Thymus (tissue), 11 donors: ENCODE measurements around the gene MYLK4. TPM values are rescaled to one million over a fixed set of nuclear protein-coding genes. Genes with fewer than 3 reads are reported as not detected.

Experiments
- DNase-seq, 9 donors: peaks; one replicate each; pipeline ENCODE4 v3.0.0-alpha.2; 2013; ENCODE audit warnings: low spot score in 9 of 9, low read depth in 6 of 9, missing footprints in 1 of 9
- H3K27ac ChIP-seq, 2 donors: one replicate each; pipeline ENCODE4 v1.5.1; 2013; ENCODE audit warnings: control low read depth in 1 of 2, low read depth in 1 of 2, low read length in 1 of 2, mild to moderate bottlenecking in 1 of 2, moderate library complexity in 1 of 2
- H3K27me3 ChIP-seq, 2 donors: one replicate each; pipeline ENCODE4 v1.5.1; 2013; ENCODE audit warnings: low read length in 1 of 2; ENCODE audit not compliant: control insufficient read depth in 2 of 2, insufficient read depth in 1 of 2
- H3K36me3 ChIP-seq, 2 donors: one replicate each; pipeline ENCODE4 v1.5.1; 2013; ENCODE audit warnings: low read length in 1 of 2, mild to moderate bottlenecking in 1 of 2, moderate library complexity in 1 of 2; ENCODE audit not compliant: control insufficient read depth in 2 of 2, insufficient read depth in 2 of 2
- H3K4me1 ChIP-seq, 2 donors: one replicate each; pipeline ENCODE4 v1.5.1; 2013; ENCODE audit warnings: low read length in 2 of 2; ENCODE audit not compliant: control insufficient read depth in 2 of 2, insufficient read depth in 2 of 2
- H3K4me3 ChIP-seq, 2 donors: one replicate each; pipeline ENCODE4 v1.5.1; 2013; ENCODE audit warnings: low read length in 2 of 2, control low read depth in 1 of 2, mild to moderate bottlenecking in 1 of 2
- H3K9me3 ChIP-seq, 2 donors: one replicate each; pipeline ENCODE4 v1.5.1; 2013; ENCODE audit warnings: low read length in 1 of 2, mild to moderate bottlenecking in 1 of 2; ENCODE audit not compliant: control insufficient read depth in 2 of 2, insufficient read depth in 1 of 2
- WGBS: extraction: QIAGEN DNeasy Blood & Tissue Kit; methylation state at CpG from one replicate; pipeline ENCODE4 v1.1.7; 2013; 5-methylcytosine and 5-hydroxymethylcytosine counted together
- polyA plus RNA-seq: library from polyadenylated mRNA; stranded (reverse); fragments of 200-250 nt; gene quantifications from one replicate; pipeline ENCODE4 v1.2.3, GENCODE V29; 2013
- total RNA-seq: library from RNA; stranded (reverse); fragments of 120-200 nt; gene quantifications from one replicate; pipeline ENCODE4 v1.2.4, GENCODE V29; 2013
- donor health status: healthy.

MYLK4 gene
- total and polyA plus RNA-seq, 2 donors: 0.42 to 0.52 TPM

GRCh38 chr6:2733736-2734480, 16.8 kb downstream of the MYLK4 start:
- Histone ChIP-seq H3K36me3 (no peaks in the 10 kb centered on the region), H3K27ac (no peak overlapping the region), H3K4me3 (no peak overlapping the region), H3K4me1 (peaks cover 0 to 10% of the 10 kb centered on the region in 2 donors), H3K9me3 (no peaks in the 10 kb centered on the region), H3K27me3 (no peaks in the 10 kb centered on the region)
- no peak for DNase-seq
- WGBS: 95% methylated on average over 22 of the region's 22 CpGs

DNA sequence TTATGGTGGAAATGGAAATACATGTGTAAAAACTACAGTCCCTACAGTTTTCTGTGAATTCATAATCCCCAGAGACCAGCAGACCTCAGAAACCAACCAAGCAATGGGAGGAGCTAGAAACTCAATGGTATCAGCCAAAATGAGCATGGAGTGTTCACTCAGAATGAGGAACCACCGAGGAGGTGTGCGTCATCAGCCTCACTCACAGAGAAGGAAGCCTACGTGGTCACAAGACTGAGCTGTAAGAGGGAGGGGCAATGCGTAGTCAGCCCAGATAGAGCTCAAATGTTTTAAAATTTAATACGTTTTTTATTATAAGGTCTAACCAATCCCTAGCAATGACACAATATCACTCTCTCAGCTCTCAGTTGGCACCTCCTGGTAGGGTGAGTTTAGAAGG, 17.4 kb downstream of the MYLK4 start:
- no peaks in the 10 kb centered on the region for H3K9me3 ChIP-seq
- no peaks in the 10 kb centered on the region for H3K36me3 ChIP-seq
- no peak overlapping the region for H3K4me3 ChIP-seq
- H3K27ac ChIP-seq: no peak overlapping the region
- no peaks in the 10 kb centered on the region for H3K27me3 ChIP-seq
- DNase-seq: peak in 4 of 9 donors; percentile 7 to 45 (median 16)
- peaks cover 0 to 10% of the 10 kb centered on the region in 2 donors for H3K4me1 ChIP-seq
- 32% methylated on average over 5 of the region's 5 CpGs for WGBS

DNA sequence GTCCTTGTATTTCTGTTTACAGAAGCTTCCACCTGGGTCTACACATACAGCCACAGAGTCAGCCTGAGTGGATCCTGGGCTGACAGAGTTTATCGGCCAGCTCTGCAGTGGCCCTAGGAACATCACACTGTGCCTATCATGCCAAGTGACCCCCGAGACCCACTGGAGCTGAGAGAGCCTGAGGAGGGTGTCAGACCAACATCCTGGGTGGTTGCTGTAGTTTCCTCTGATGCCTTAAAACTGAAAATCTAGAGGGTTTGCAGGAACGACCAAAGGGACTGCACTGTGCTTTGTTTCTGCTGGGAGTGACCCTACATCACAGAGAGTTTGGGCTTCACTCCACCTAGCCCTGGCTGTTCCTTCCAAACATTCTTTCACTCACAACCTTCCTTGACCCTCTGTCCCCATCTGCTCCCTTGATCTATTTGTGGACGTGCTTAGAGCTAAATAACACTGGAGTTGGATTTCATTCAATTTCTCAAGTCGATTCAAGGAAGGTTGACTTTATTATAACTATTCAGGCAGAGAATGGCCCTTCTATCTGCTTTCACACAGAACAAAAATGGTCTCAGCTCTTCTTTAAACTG, 18.1 kb downstream of the MYLK4 start:
- no peak overlapping the region for H3K27ac ChIP-seq
- no peaks in the 10 kb centered on the region for H3K36me3 ChIP-seq
- H3K9me3 ChIP-seq: no peaks in the 10 kb centered on the region
- peaks cover 0 to 10% of the 10 kb centered on the region in 2 donors for H3K4me1 ChIP-seq
- H3K27me3 ChIP-seq: no peaks in the 10 kb centered on the region
- 63% methylated on average over 5 of the region's 5 CpGs for WGBS
- no peak for DNase-seq
- H3K4me3 ChIP-seq: no peak overlapping the region

- Histone ChIP-seq H3K4me1 (peaks cover 0 to 10% of the 10 kb centered on the region in 2 donors), H3K27ac (no peak overlapping the region), H3K36me3 (no peaks in the 10 kb centered on the region), H3K27me3 (no peaks in the 10 kb centered on the region), H3K4me3 (no peak overlapping the region), H3K9me3 (peaks cover 0 to 3% of the 10 kb centered on the region in 2 donors)
- DNase-seq: no peak
- 86% methylated on average over 5 of the region's 5 CpGs for WGBS
Measured at GRCh38 chr6:2731281-2731909, 19.3 kb downstream of the MYLK4 start.

DNA sequence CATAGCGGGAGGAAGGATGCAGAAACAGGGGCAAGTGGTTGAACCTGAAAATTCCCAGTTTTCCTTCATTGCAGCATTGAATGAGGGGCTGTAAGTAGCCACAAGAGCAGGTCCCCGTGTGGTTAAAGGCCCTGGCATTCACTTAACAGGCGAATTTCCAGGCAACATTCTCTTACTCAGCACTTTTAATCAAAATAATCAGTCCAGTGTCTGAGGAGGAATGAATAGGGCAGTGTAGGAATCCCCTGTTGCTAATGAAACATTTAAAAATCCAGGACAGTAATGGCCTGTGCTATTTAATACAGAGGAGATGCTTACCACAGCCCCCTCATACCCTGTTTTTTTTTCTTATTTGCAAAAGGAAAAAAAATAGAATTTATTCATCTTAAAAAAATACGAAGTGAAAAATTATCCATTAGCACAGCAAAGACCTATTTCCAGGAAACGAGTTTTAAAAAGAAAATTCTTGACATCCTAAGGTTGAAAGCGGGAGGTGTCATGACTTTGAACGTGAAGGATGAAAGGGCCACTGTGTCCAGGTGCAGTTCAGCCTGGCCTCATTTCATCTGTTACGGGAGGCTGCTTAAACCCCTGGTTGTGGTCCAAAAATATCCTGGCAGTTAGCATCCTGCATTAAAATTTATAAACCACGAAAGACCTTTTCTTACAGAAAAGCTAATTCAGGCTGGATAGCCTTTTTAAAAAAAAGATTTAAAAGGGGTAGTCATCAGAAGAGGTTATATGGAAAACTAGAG, 20.2 kb downstream of the MYLK4 start:
- Histone ChIP-seq H3K9me3 (peaks cover 0 to 3% of the 10 kb centered on the region in 2 donors), H3K4me1 (peaks cover 0 to 10% of the 10 kb centered on the region in 2 donors), H3K27me3 (no peaks in the 10 kb centered on the region), H3K27ac (no peak overlapping the region), H3K4me3 (no peak overlapping the region), H3K36me3 (no peaks in the 10 kb centered on the region)
- WGBS: 54% methylated on average over 9 of the region's 9 CpGs
- peak in 1 of 9 donors; percentile 14 for DNase-seq

DNA sequence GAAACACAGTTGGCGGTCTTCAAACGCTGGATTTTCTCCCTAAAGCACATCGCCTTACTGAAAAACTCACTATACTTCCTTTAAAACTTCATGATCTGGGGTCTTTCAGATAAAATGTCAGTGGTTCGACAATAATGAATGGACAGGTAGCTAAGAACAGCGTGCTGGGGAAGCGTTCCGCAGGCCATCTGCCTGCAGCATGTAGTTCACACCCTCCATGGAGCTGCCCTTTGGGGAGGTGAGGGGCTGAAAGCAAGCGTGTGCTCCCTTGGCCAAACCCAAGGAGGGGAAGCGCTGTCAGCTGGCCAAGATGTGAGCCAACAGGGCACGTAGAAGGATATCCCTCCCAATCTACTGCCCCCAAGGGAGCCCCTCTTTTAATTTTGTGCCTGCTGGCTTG, 20.8 kb downstream of the MYLK4 start:
- DNase-seq: no peak
- no peak overlapping the region for H3K4me3 ChIP-seq
- WGBS: 97% methylated on average over 10 of the region's 10 CpGs
- peaks cover 0 to 10% of the 10 kb centered on the region in 2 donors for H3K4me1 ChIP-seq
- H3K36me3 ChIP-seq: no peaks in the 10 kb centered on the region
- no peaks in the 10 kb centered on the region for H3K27me3 ChIP-seq
- no peak overlapping the region for H3K27ac ChIP-seq
- H3K9me3 ChIP-seq: peaks cover 0 to 3% of the 10 kb centered on the region in 2 donors

DNA sequence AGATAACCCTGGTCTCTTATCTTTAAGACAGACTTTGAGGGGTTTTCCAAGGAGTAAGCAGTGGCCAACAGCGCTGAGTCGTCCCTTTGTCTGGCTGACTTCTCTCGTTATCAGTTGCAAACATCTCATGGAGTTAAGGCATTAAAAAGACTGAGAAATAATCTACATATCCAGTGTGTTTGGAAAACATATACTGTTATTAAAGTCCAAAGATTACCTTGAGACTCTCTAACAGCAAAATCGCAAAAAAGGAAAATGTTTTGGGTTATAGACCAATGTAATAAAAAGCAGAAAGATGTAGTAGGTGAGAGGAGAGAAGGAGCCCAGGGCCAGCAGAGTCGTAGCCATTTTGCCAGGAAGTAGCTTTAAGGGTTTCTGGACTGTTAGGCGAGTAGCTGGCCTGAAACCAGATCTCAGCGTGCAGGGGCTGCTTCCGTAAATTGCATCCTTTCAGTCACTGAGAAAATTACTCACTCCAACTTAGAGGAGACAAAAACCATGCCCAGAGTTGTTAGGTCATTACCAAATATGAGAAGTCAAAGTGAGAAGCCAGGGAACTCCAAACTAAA, 24.6 kb downstream of the MYLK4 start:
- Histone ChIP-seq H3K27ac (no peak overlapping the region), H3K4me1 (peaks cover 0 to 10% of the 10 kb centered on the region in 2 donors), H3K4me3 (no peak overlapping the region), H3K36me3 (no peaks in the 10 kb centered on the region), H3K9me3 (peaks cover 0 to 3% of the 10 kb centered on the region in 2 donors), H3K27me3 (no peaks in the 10 kb centered on the region)
- peak in 1 of 9 donors; percentile 14 for DNase-seq
- 64% methylated on average over 8 of the region's 8 CpGs for WGBS

DNA sequence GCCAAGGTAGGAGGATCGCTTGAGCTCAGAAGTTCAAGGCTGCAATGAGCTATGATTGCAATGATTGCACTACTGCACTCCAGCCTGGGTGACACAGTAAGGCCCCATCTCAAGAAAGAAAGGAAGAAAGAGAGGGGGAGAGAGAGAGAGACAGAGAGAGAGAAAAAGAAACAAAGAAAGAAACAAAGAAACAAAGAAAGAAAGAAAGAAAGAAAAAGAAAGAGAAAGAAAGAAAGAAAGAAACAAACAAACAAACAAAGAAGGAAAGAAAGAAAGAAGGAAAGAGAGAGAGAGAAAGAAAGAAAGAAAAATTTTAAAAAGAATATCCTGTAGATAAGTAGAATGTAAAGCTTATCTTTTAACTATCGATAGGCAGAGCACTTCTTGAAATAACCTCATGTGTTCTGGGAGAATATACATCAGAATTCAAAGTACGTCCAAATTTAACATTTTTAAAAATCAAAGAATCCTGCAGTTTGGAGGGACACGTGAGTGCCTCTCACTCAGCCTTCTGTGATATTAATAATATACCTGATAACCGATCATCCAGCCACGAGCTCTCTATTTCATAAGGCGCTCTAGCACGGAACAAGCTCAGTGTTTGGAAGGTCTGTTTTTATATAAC, 25.2 kb downstream of the MYLK4 start:
- Histone ChIP-seq H3K4me1 (peaks cover 0 to 8% of the 10 kb centered on the region in 2 donors), H3K27me3 (no peaks in the 10 kb centered on the region), H3K4me3 (no peak overlapping the region), H3K9me3 (peaks cover 0 to 3% of the 10 kb centered on the region in 2 donors), H3K27ac (no peak overlapping the region), H3K36me3 (no peaks in the 10 kb centered on the region)
- DNase-seq: no peak
- WGBS: 91% methylated on average over 8 of the region's 8 CpGs
